Choroid plexus epithelial cell (primary cell): ENCODE data around the gene ZNF394.
A peak's percentile ranks its signal among the peaks of the same experiment; 100 is the strongest.

ENCODE experiments used
- DNase-seq: peaks from one replicate; pipeline ENCODE4 v3.0.0-alpha.2; 2010; ENCODE audit warnings: low read depth
- H3K4me3 ChIP-seq: 2 replicates; pipeline ENCODE4 v1.5.1; 2011; ENCODE audit warnings: low read depth, mild to moderate bottlenecking, control low read depth, low read length, moderate library complexity
- CTCF ChIP-seq: conservative IDR thresholded peaks from 2 replicates; pipeline ENCODE4 v1.5.1; 2011; ENCODE audit warnings: low read depth, mild to moderate bottlenecking, control low read depth, inconsistent platforms, low read length, moderate library complexity

The ZNF394 gene

GRCh38 chr7:99472561-99473314 is 27.3 kb downstream of the ZNF394 start, which contains the start of gene ZNF789:
ZNF789 (plus strand) TSS chr7:99472890; CDS start chr7:99476457, 3,567 bp downstream.
- peak; percentile 98 for DNase-seq
- no peak for TF ChIP-seq CTCF
- H3K4me3 ChIP-seq: peak within 1 kb of the TSS; percentile 94

- H3K4me3 ChIP-seq: no peak overlapping the region
- TF ChIP-seq CTCF: no peak
- DNase-seq: peak; percentile 17
Observed at GRCh38 chr7:99469381-99470065, 30.6 kb downstream of the ZNF394 start.

GRCh38 chr7:99468336-99468918 is 31.7 kb downstream of the ZNF394 start:
- DNase-seq: no peak
- TF ChIP-seq CTCF: no peak
- no peak overlapping the region for H3K4me3 ChIP-seq

GRCh38 chr7:99465421-99465768 is 34.7 kb downstream of the ZNF394 start:
- no peak for TF ChIP-seq CTCF
- DNase-seq: no peak
- H3K4me3 ChIP-seq: peak overlapping the region; percentile 99

- no peak overlapping the region for H3K4me3 ChIP-seq
- peak; percentile 6 for TF ChIP-seq CTCF
Observed at GRCh38 chr7:99461221-99461620, 38.9 kb downstream of the ZNF394 start.

GRCh38 chr7:99460651-99461050 is 39.4 kb downstream of the ZNF394 start:
- no peak for TF ChIP-seq CTCF
- no peak overlapping the region for H3K4me3 ChIP-seq
- DNase-seq: no peak

More at GRCh38 chr7:99461221-99461620, 38.9 kb downstream of the ZNF394 start:
- DNase-seq: no peak
